Activated naive CD4-positive, alpha-beta T cell treated with anti-CD3 and anti-CD28 coated beads, Interleukin-2, amount 50 U/mL, for 24 hours (primary cell): ENCODE data around the gene STIM1.
A peak's percentile ranks its signal among the peaks of the same experiment; 100 is the strongest.
"Not testable (repeated sequence)": the region's sequence is repeated elsewhere in the genome, so short reads cannot be mapped to it uniquely, and the experiment has no call there.

Source experiments
- H3K27ac Mint-ChIP-seq: one replicate; pipeline ENCODE4 v1.8.0; 2021; ENCODE audit warnings: mild to moderate bottlenecking, mixed read lengths
- H3K27me3 Mint-ChIP-seq: one replicate; pipeline ENCODE4 v1.8.0; 2021; ENCODE audit warnings: mixed read lengths
- H3K36me3 Mint-ChIP-seq: one replicate; pipeline ENCODE4 v1.8.0; 2021; ENCODE audit warnings: mixed read lengths
- H3K4me1 Mint-ChIP-seq: one replicate; pipeline ENCODE4 v1.8.0; 2021; ENCODE audit warnings: mixed read lengths
- H3K4me3 Mint-ChIP-seq: one replicate; pipeline ENCODE4 v1.8.0; 2021; ENCODE audit warnings: mild to moderate bottlenecking, mixed read lengths
- H3K9me3 Mint-ChIP-seq: one replicate; pipeline ENCODE4 v1.8.0; 2021; ENCODE audit warnings: mixed read lengths

The STIM1 gene

DNA sequence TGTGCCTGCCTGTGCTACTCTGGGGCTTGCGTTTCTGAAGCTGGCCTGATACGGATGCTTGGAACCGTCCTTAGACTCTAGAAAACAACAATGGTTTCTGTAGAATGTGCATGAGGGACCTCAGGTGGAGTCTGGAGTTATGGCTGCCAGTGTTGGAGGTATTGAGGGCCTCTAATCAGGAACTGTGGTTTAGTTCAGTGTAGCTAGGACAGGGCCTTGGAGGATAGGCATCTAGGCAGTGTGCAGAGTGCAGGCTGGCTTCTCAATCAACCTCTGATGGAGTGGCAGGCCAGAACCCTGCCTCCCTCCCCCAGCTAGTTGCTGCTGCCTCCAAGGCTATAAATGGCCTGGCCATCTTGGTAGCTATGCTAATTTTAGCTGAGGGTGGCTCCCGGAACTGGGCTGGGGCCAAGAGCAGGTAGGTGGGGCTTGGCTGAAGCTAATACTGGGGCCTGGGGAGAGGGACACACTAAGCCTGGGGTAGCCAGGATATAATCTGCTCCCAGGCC, 4.0 kb downstream of the STIM1 start:
- peaks cover 2% of the 10 kb centered on the region for H3K36me3 Mint-ChIP-seq
- no peaks in the 10 kb centered on the region for H3K27me3 Mint-ChIP-seq
- peaks cover 72% of the 10 kb centered on the region for H3K4me1 Mint-ChIP-seq
- no peaks in the 10 kb centered on the region for H3K9me3 Mint-ChIP-seq
- H3K27ac Mint-ChIP-seq, result peak overlapping the region; percentile 89
- peak overlapping the region; percentile 98 for H3K4me3 Mint-ChIP-seq

- Mint-ChIP-seq H3K4me1 (peaks cover 77% of the 10 kb centered on the region), H3K27ac (peak overlapping the region; percentile 89), H3K9me3 (no peaks in the 10 kb centered on the region), H3K36me3 (peaks cover 2% of the 10 kb centered on the region), H3K4me3 (peak overlapping the region; percentile 98), H3K27me3 (no peaks in the 10 kb centered on the region)
Observed at GRCh38 chr11:3860375-3860774, 4.9 kb downstream of the STIM1 start.

- Mint-ChIP-seq H3K4me3 (peak overlapping the region; percentile 98), H3K27ac (peak overlapping the region; percentile 89), H3K4me1 (peaks cover 83% of the 10 kb centered on the region)
- not testable (repeated sequence) for H3K9me3 Mint-ChIP-seq, H3K27me3 Mint-ChIP-seq, H3K36me3 Mint-ChIP-seq
Observed at GRCh38 chr11:3860898-3861393, 5.5 kb downstream of the STIM1 start.

GRCh38 chr11:3861683-3862082, 6.2 kb downstream of the STIM1 start:
- Mint-ChIP-seq H3K36me3 (peaks cover 2% of the 10 kb centered on the region), H3K27ac (peak overlapping the region; percentile 87), H3K4me1 (peaks cover 90% of the 10 kb centered on the region), H3K27me3 (no peaks in the 10 kb centered on the region), H3K4me3 (peak overlapping the region; percentile 98), H3K9me3 (no peaks in the 10 kb centered on the region)

- no peaks in the 10 kb centered on the region for H3K9me3 Mint-ChIP-seq
- peaks cover 95% of the 10 kb centered on the region for H3K4me1 Mint-ChIP-seq
- peaks cover 2% of the 10 kb centered on the region for H3K36me3 Mint-ChIP-seq
- peak overlapping the region; percentile 63 for H3K4me3 Mint-ChIP-seq
- H3K27me3 Mint-ChIP-seq, result no peaks in the 10 kb centered on the region
- peak overlapping the region; percentile 87 for H3K27ac Mint-ChIP-seq
Observed at GRCh38 chr11:3865388-3866193, 10.1 kb downstream of the STIM1 start.

- peaks cover 96% of the 10 kb centered on the region for H3K4me1 Mint-ChIP-seq
- no peaks in the 10 kb centered on the region for H3K27me3 Mint-ChIP-seq
- peak overlapping the region; percentile 87 for H3K27ac Mint-ChIP-seq
- H3K9me3 Mint-ChIP-seq, result no peaks in the 10 kb centered on the region
- peaks cover 2% of the 10 kb centered on the region for H3K36me3 Mint-ChIP-seq
- peak overlapping the region; percentile 63 for H3K4me3 Mint-ChIP-seq
Observed at GRCh38 chr11:3866206-3866605, 10.7 kb downstream of the STIM1 start.

GRCh38 chr11:3866836-3867208, 11.4 kb downstream of the STIM1 start:
- H3K9me3 Mint-ChIP-seq, result no peaks in the 10 kb centered on the region
- peak overlapping the region; percentile 84 for H3K27ac Mint-ChIP-seq
- peak overlapping the region; percentile 69 for H3K4me3 Mint-ChIP-seq
- H3K4me1 Mint-ChIP-seq, result peaks cover 96% of the 10 kb centered on the region
- H3K36me3 Mint-ChIP-seq, result peaks cover 4% of the 10 kb centered on the region
- H3K27me3 Mint-ChIP-seq, result no peaks in the 10 kb centered on the region

- Mint-ChIP-seq H3K27me3 (no peaks in the 10 kb centered on the region), H3K4me1 (peaks cover 96% of the 10 kb centered on the region), H3K9me3 (no peaks in the 10 kb centered on the region), H3K27ac (peak overlapping the region; percentile 84), H3K36me3 (peaks cover 3% of the 10 kb centered on the region), H3K4me3 (peak overlapping the region; percentile 69)
Observed at GRCh38 chr11:3867209-3868091, 12.0 kb downstream of the STIM1 start.

GRCh38 chr11:3873712-3874349, 18.4 kb downstream of the STIM1 start:
- Mint-ChIP-seq H3K27ac (no peak overlapping the region), H3K27me3 (no peaks in the 10 kb centered on the region), H3K4me1 (peaks cover 95% of the 10 kb centered on the region), H3K36me3 (peaks cover 7% of the 10 kb centered on the region), H3K9me3 (no peaks in the 10 kb centered on the region), H3K4me3 (no peak overlapping the region)

- Mint-ChIP-seq H3K36me3 (peaks cover 8% of the 10 kb centered on the region), H3K4me1 (peaks cover 92% of the 10 kb centered on the region), H3K9me3 (no peaks in the 10 kb centered on the region), H3K4me3 (no peak overlapping the region), H3K27ac (no peak overlapping the region), H3K27me3 (no peaks in the 10 kb centered on the region)
Observed at GRCh38 chr11:3876613-3877012, 21.1 kb downstream of the STIM1 start.

GRCh38 chr11:3877364-3878257, 22.1 kb downstream of the STIM1 start:
- Mint-ChIP-seq H3K27me3 (no peaks in the 10 kb centered on the region), H3K4me3 (peak overlapping the region; percentile 23), H3K4me1 (peaks cover 88% of the 10 kb centered on the region), H3K36me3 (peaks cover 8% of the 10 kb centered on the region), H3K27ac (peak overlapping the region; percentile 92), H3K9me3 (no peaks in the 10 kb centered on the region)

GRCh38 chr11:3878258-3878584, 22.8 kb downstream of the STIM1 start:
- Mint-ChIP-seq H3K9me3 (no peaks in the 10 kb centered on the region), H3K36me3 (peaks cover 6% of the 10 kb centered on the region), H3K27ac (peak overlapping the region; percentile 92), H3K27me3 (no peaks in the 10 kb centered on the region), H3K4me1 (peaks cover 91% of the 10 kb centered on the region), H3K4me3 (peak overlapping the region; percentile 23)

DNA sequence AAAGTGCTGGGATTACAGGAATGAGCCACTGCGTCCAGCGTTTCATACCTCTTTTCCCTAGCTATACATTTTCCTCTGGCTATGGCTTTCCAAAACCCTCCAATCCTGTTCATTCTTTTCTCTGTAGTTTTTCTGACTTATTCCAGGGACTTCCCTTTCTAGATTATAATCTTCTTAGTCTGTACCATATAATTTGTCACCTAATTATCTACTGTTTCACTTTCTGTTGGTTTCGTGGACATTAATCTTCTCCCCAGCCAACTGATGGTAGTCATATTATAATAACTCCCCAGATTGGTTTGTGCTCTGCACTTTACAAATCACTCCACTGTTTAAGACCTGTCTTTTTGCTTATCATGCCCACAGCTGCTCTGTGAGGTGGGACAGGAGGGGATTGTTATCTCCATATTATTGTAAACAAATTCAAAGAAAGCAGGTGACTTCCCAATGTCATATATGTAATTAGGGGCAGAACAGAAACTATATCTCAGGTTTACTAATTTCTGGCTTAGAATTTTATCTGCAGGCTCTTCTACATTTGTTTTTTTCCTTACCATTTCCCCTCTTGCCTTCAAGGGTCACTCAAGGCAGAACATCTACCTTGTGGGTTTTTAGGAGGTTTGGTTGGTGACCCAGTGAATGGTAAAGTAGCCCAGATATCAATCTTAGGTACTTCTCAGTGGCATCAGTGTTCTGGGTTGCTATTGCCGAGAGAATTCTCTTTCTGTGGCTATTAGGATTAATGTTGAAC, 23.9 kb downstream of the STIM1 start:
- Mint-ChIP-seq H3K9me3 (no peaks in the 10 kb centered on the region), H3K27ac (peak overlapping the region; percentile 72), H3K4me1 (peaks cover 91% of the 10 kb centered on the region), H3K27me3 (no peaks in the 10 kb centered on the region), H3K4me3 (peak overlapping the region; percentile 35), H3K36me3 (peaks cover 3% of the 10 kb centered on the region)

DNA sequence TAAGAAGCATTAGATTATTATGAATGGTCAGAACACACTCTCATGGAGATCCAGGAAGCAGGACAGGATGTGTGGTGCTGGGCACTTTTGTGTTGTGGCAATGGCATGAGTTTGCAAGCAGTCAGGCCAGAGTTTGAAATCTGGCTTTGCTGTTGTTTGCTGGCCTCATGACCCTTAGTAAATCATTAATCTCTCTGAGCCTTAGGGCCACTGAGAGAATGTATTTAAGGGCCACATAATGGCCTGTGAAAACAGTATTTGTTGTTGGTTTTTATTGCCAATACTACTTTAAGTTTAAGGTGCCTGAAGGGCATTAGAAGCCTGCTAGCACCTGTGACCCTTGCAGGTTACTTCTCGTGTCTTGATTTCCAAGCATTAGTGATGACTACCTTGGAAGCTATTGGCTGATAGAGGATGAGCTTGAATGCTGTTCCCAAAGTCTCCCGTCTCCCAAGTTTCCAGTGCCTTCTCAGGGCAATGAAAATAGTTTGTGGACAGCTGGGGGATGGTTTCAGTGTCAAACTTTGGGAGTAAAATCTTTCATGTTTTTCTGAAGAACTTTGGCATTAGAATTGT, 24.6 kb downstream of the STIM1 start:
- peaks cover 89% of the 10 kb centered on the region for H3K4me1 Mint-ChIP-seq
- peaks cover 3% of the 10 kb centered on the region for H3K36me3 Mint-ChIP-seq
- H3K27ac Mint-ChIP-seq, result peak overlapping the region; percentile 72
- H3K9me3 Mint-ChIP-seq, result no peaks in the 10 kb centered on the region
- no peaks in the 10 kb centered on the region for H3K27me3 Mint-ChIP-seq
- H3K4me3 Mint-ChIP-seq, result no peak overlapping the region
